NCI-H510A (cell line): ENCODE results near the gene M1AP.
"Not testable (repeated sequence)": the region's sequence is repeated elsewhere in the genome, so short reads cannot be mapped to it uniquely, and the experiment has no call there.

Source experiments
- DNase-seq: peaks from one replicate; lab custom pipeline; 2025; lab: John Stamatoyannopoulos, UW

M1AP gene

GRCh38 chr2:74564222-74564621 is 83.9 kb downstream of the M1AP start:
- no peak for DNase-seq

GRCh38 chr2:74562126-74562775 is 85.9 kb downstream of the M1AP start:
- DNase-seq: no peak

GRCh38 chr2:74561022-74561421 is 87.1 kb downstream of the M1AP start:
- DNase-seq: not testable (repeated sequence)

- no peak for DNase-seq
Measured at GRCh38 chr2:74560591-74560990, 87.5 kb downstream of the M1AP start.

GRCh38 chr2:74559912-74560311 is 88.2 kb downstream of the M1AP start:
- no peak for DNase-seq

GRCh38 chr2:74558284-74559230 is 89.6 kb downstream of the M1AP start:
- no peak for DNase-seq

GRCh38 chr2:74556831-74557370 is 91.2 kb downstream of the M1AP start:
- DNase-seq: no peak

- DNase-seq: no peak
Measured at GRCh38 chr2:74556159-74556558, 92.0 kb downstream of the M1AP start.

GRCh38 chr2:74555610-74556103 is 92.5 kb downstream of the M1AP start:
- no peak for DNase-seq

- no peak for DNase-seq
Measured at GRCh38 chr2:74554820-74555531, 93.2 kb downstream of the M1AP start.

- DNase-seq: peak; percentile 76
Measured at GRCh38 chr2:74553892-74554819, 94.0 kb downstream of the M1AP start, which contains the start of the genes DOK1 and LOXL3. TSS of gene DOK1 (plus strand) at chr2:74554720. CDS start at chr2:74554755, 35 bp downstream. TSS of gene LOXL3 (minus strand) at chr2:74553942. CDS start at chr2:74552634, 1,308 bp downstream.

GRCh38 chr2:74552914-74553811 is 95.0 kb downstream of the M1AP start:
- DNase-seq: peak; percentile 35

GRCh38 chr2:74551942-74552913 is 95.9 kb downstream of the M1AP start:
- DNase-seq: no peak

GRCh38 chr2:74551530-74551929 is 96.6 kb downstream of the M1AP start:
- no peak for DNase-seq

- DNase-seq: no peak
Measured at GRCh38 chr2:74550231-74550630, 97.9 kb downstream of the M1AP start.

GRCh38 chr2:74548900-74549826 is 99.0 kb downstream of the M1AP start:
- DNase-seq: peak; percentile 67

- DNase-seq: no peak
Measured at GRCh38 chr2:74548285-74548899, 99.7 kb downstream of the M1AP start.
